NCI-H1694 treated with DMSO at 0.1 percent for 48 hours (cell line): ENCODE results near the gene COL24A1.

Source experiments
- DNase-seq: peaks from one replicate; lab custom pipeline; 2025; lab: John Stamatoyannopoulos, UW

COL24A1 gene

DNA sequence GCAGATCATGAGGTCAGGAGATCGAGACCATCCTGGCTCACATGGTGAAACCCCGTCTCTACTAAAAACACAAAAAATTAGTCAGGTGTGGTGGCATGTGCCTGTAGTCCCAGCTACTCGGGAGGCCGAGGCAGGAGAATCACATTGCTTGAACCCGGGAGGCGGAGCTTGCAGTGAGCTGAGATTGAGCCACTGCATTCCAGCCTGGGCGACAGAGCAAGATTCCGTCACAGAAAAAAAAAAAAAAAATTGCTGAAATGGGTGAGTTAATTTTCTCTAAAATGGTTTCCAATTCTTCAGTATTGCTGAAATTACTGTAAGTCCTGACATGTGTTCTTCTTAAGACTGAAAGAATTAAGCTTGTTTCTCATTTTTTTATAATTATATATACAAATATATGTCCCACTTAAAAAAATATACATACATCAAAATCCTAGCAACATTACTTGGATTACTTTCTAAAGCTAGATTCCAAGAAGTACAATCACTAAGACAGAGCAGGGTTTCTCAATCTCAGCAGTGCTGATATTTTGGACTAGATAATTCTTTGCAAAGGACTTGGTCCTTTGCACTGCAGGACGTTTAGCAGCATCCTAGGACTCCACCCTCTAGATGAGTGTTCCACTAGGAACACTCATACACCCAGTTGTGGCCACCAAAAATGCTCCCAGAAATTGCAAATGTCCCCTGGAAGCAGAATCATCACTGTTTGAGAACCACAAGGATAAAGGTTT lies 473.1 kb downstream of the COL24A1 start:
- no peak for DNase-seq

DNA sequence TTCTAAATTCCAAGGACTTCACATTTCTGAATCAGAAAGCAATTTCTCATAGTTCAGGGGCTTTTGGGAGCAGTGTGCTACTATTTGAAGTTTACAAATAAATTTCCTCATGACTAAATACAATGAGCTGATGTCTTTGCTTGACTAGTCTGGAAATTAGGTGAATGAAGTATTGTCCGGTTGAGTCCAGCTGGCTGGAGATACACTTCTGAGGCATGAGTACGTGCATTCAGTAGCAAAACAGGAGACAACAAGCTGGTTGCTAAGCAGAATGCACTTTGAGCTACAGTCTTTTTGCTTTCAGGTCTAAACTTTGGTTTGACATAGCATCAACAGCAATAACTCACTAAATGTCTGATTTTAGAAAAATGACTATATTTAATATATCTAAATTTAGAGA lies 475.5 kb downstream of the COL24A1 start:
- no peak for DNase-seq
